Adipose tissue (tissue), 3 donors: ENCODE measurements around the gene WEE2. TPM values are rescaled to one million over a fixed set of nuclear protein-coding genes. Genes with fewer than 3 reads are reported as not detected.

ENCODE experiments used
- H3K27ac ChIP-seq: one replicate; pipeline ENCODE4 v1.5.1; 2013; ENCODE audit warnings: low read depth, low read length
- WGBS, 3 donors: extraction: QIAGEN DNeasy Blood & Tissue Kit; methylation state at CpG; one replicate each; pipeline ENCODE4 v1.1.7; 2013; 5-methylcytosine and 5-hydroxymethylcytosine counted together
- polyA plus RNA-seq, 3 donors: library from polyadenylated mRNA; stranded (reverse); fragments of 200-250 nt; gene quantifications; one replicate each; pipeline ENCODE4 v1.2.3, GENCODE V29; 2013
- donor health status: healthy with polysubstance abuse.
- donor health status: Bipolar disorder and iron deficiency.
- donor health status: healthy.

WEE2 gene
- under 1 TPM in 1 of 3 donors, not detected in 2; 0.12 TPM for polyA plus RNA-seq

- 91 to 95% (median 95%) methylated on average over 6 of the region's 6 CpGs for WGBS, 3 donors
- H3K27ac ChIP-seq = no peak within 1 kb of the TSS
Measured at GRCh38 chr7:141708351-141708750, at the start of gene WEE2. Gene WEE2 (plus strand): TSS chr7:141708353. CDS start chr7:141708759, 406 bp downstream.

DNA sequence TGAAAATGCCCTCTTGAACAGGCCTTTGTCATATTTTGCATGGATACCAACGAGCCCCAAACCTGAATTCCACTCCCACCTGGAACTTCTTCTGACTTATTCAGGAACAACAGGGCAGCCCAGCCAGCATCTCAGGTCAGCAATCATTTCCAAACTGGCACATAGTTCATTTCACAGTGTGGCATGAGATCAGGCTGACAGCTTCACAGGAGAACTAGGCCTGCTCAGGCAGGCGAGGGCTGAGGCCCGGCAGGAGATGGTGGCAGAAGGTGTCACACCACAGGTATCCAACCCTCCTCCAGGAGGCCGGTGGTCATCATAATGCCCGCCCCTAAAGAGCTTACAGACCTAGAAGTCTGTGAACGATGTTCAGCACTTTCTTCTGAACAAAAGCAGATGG is 48.7 kb upstream of the WEE2 start:
- no peak overlapping the region for H3K27ac ChIP-seq
- 78 to 89% (median 87%) methylated on average over 6 of the region's 6 CpGs for WGBS, 3 donors

DNA sequence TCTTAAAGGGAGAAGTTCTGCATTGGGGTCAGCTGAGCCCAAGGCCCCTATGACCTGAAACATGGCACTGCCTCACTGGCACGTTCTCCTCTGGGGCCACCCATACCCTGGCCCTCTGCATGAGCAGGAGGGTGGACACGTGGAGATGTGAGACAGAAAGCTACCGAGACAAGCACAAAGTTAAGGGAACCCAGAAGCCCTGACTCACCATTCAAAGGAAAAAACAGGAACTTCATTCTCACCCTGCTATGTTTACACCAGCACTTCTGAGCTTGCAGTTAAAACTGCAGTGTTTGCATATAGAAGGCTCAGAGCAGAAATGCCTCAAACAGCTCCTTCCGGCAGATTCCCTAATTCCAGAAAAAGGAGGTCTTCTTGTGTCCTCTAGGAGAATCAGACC is 47.9 kb upstream of the WEE2 start:
- H3K27ac ChIP-seq = no peak overlapping the region
- 53 to 86% (median 55%) methylated on average over 4 of the region's 4 CpGs for WGBS, 3 donors

DNA sequence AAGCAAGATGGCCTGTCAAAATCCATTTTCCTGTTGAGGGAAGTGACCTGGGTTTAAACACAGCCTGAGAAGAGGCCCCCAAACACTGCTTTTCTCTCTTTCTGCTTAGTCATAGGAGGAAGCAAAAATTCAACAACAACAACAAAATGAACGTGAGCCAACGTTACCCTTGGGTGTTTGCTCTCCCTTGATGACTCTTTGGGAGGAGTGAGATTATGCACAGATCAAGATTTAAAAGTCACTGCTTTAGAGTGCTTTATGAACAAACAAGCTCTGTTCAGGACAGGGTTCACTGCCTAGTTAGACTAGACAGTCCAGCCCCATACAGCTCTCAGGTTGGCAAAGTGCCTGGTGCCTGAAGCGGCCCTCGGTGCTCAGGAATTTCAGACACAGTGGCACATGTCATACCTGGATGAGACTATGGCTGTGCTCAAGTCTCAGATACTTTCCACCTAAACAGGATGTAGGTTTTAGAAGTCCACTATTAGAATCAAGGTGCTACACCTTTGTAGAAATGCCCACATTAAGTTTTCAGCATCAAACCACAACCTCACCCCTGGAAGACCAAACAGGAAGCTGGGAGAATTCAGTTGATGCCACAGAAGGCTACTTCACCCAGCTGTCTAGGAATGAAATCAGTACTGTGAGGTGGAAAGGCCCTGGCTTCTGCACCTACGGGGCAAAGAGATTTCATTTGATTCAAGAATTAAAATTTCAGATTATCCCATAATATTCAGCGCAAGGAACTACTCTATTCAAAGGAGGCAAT is 44.9 kb upstream of the WEE2 start:
- H3K27ac ChIP-seq = no peak overlapping the region
- WGBS, 3 donors = 44 to 59% (median 47%) methylated on average over 6 of the region's 6 CpGs

DNA sequence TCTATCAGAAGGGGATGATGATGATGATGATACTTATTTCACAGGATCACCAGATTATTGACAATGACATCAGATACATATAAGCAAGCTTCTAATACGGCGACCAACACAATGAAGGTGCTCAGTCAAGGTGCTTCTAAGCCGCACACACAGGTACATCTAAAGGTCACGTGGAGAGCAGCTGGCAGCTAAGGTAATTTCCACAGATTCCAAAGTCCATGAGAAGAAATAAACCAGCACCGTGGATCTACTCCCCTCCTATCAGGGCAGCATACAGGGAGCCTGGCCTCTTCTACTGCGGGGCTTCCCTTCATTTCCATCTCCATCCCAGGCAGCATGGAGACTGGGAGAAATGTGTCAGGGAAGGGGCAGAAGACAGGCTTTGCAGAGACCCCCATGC is 43.7 kb upstream of the WEE2 start:
- 49 to 96% (median 95%) methylated on average over 6 of the region's 6 CpGs for WGBS, 3 donors
- no peak overlapping the region for H3K27ac ChIP-seq

- WGBS, 3 donors = 93 to 97% (median 94%) methylated on average over 18 of the region's 18 CpGs
- H3K27ac ChIP-seq = no peak overlapping the region
Measured at GRCh38 chr7:141665208-141666035, 42.7 kb upstream of the WEE2 start.

DNA sequence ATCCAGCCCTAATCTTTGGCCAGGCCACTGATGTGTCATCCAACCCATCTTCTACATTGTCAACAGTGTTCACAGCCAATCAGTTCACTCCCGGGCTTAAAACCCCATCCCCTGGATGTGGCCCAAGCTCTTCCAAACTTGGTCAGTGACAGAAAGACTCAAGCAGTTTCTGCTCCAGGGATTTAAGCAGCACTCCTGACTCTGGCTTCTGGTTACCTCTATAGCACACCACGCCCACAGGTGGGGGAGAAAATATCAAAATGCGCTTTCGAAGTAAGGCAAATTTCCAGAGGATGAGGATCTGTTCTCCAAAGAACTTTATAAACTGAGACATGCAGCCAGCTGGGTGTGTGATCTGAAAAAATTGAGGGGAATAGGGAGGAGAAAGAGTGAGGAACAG is 42.1 kb upstream of the WEE2 start:
- WGBS, 3 donors = 90 to 92% (median 92%) methylated on average over 4 of the region's 4 CpGs
- no peak overlapping the region for H3K27ac ChIP-seq

DNA sequence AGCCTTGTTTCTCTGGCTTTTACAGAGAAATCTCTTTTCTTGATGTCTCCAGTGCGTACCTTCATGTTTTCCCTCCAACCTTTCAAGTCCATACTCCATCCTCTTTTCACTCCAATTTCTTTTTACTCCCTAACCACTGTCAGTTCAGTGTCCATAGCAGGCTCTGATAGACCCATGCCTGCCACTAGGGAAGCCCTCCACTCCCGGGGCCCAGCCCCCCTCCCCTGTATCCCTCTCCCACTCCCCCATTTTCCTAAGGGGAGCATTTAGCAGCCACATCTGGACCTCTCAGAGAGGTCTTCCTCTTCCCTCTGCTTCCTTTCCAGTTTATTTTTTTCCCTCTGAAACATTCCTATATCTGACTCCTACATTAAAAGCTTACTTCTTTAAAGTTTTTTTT is 39.3 kb upstream of the WEE2 start:
- H3K27ac ChIP-seq = no peak overlapping the region
- WGBS, 3 donors = 91 to 95% (median 91%) methylated on average over 2 of the region's 2 CpGs

DNA sequence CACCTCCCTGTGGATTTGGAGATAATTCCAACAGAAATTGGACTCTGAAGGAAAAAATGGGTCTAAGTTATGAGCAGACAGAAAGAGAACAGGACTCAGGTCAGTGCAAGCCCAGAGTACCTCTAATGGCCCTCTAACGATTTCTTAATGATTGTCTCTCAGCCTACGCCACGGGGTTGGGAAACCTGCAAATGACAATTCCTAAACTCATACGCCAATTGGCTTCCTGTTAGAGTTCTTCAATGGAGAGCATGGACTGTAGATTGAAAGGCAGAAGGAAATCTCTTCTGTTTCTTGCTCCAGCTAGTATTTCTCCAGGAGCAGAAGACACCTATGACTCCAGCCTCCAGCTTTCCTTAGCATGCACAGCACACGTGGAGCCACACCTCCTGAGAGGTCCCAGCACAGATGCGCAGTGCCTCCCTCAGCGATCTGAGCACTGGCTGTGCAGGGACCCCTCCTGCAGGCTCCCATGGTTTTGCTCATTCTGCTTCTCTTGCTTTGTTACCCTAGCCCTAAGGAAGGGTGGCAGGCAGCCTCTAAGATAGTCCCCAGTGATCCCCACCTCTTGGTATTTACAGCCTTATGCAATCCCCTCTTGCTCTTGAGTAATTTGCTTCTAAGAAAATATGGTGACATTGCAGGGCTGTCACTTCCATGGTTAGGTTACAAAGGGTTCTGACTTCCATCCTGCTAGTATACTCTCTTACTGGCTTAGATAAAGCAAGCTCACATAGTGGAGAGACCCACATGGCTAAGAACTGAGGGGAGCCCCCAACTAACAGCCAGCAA is 36.3 kb upstream of the WEE2 start:
- no peak overlapping the region for H3K27ac ChIP-seq
- WGBS, 3 donors = 76 to 97% (median 84%) methylated on average over 7 of the region's 7 CpGs

GRCh38 chr7:141673346-141673745 is 34.8 kb upstream of the WEE2 start:
- H3K27ac ChIP-seq = no peak overlapping the region
- 90 to 95% (median 94%) methylated on average over 3 of the region's 3 CpGs for WGBS, 3 donors

- 75 to 85% (median 80%) methylated on average over 5 of the region's 5 CpGs for WGBS, 3 donors
- H3K27ac ChIP-seq = no peak overlapping the region
Measured at GRCh38 chr7:141674171-141674671, 33.9 kb upstream of the WEE2 start.

- no peak overlapping the region for H3K27ac ChIP-seq
- 68 to 75% (median 70%) methylated on average over 4 of the region's 4 CpGs for WGBS, 3 donors
Measured at GRCh38 chr7:141674702-141675101, 33.5 kb upstream of the WEE2 start.

DNA sequence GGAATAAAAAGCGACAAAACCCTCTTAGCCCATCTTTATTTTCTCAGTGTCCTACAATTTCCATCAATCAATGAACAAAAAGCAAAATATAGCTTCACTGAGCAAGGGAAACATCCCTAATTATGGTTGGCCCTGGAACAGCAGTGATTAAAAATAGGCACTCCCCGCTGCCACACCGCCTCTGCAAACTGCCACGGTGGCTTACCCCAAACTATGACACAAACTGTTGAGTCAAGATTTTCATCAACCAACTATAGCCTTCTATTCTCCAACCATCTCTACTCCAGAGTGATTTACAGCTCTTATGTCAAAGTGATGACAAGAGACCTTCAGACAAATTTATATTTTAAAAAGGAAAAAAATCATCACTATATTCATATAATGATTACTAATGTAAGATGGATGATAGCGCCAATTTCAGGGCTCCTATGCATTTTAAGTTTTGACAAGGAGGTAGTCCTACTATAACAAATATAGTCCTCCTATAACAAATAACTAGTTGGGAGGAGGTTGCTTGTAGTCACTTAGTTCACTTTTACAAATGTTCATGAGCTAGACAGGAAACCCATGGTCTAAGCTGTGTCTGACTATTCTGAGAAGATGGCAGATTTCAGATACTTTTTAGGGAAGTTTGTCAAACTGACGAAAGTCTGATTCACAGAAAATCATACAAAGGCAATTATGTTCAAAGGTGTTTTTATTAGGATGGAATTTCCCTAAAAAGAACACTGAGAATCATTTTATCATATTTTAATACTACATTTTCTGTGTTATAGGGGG is 32.5 kb upstream of the WEE2 start:
- H3K27ac ChIP-seq = no peak overlapping the region
- 75 to 96% (median 84%) methylated on average over 6 of the region's 6 CpGs for WGBS, 3 donors

DNA sequence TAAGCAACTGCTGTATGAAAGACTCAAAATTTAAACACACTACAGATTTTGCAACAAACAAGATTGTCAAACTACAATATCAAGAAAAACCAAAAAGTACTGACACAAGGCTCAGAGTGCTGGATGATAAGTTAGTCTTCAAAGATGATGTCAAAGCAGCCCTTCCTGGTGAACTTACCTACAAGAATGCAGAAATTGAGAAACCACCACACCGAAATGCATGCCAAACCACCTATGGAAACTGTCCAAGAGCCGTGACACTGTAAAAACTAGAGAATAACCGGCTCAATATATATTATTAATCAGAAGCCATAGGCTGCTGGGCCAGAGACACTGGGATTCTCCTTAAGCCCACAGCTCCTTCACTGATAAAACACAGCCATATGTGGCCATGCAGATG is 31.5 kb upstream of the WEE2 start:
- 53 to 96% (median 64%) methylated on average over 3 of the region's 3 CpGs for WGBS, 3 donors
- no peak overlapping the region for H3K27ac ChIP-seq

GRCh38 chr7:141679014-141679413 is 29.1 kb upstream of the WEE2 start:
- no peak overlapping the region for H3K27ac ChIP-seq

DNA sequence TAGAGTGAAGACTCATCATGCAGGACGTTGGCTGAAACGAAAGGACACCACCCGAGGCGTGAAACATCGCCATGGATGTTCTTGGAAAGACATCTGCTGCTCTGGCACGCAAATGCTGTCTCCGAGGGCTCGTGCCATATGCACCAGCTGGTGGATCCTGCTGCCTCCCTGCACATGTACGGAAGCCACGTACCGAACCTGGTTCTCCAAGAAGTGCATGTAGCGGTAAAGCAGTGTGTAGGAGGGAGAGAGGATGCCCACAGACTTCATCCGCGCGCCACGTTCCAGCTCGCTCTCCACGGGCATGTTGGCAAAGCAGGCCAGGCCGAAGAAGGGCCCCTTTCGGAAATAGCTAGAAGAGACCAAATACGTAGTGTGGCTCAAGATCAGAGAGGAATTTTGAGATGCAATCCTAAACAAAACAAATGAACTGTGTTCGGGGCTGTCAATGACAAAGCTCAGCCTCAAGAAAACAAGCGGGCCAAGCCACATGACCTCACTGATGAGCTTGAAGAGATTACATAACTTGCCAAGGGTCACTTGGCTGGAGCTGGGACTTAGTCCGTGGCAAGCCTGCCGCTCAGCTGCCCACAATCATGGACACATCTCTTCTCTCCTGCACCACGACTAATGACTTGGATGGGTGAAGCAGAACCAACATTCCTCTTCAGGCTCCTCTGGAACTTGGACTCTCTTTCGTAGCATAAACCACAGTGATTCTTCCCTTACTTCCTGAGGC is 22.7 kb upstream of the WEE2 start:
- whole genome bisulfite sequencing, 3 donors = 89 to 91% (median 91%) methylated on average over 27 of the region's 27 CpGs
- H3K27ac ChIP-seq = no peak overlapping the region

DNA sequence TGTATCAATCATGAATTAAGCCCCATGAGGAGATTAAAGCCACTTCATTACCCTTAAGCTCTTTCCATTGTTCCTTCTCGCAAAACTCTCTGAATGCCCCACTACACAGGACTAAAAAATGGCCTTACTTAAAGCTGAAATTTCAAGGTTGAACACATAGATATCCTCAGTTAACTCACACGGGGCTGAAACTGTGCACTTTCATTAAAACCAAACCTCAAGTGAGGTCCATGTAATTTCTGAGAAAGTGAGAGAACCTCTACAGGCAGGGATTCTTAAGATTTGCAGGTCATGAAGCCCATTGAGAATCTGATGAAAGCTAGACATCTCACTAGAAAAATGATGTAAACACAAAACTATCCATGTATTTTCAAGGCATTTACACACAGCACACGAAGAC is 22.1 kb upstream of the WEE2 start:
- no peak overlapping the region for H3K27ac ChIP-seq
- WGBS, 3 donors = 85 to 91% (median 90%) methylated on average over 3 of the region's 3 CpGs
